Central memory CD8-positive, alpha-beta T cell (primary cell): Measurements from ENCODE around the gene ERBB4.

Experiments
- ATAC-seq: fragments of 150-1000 bp; cut with Tn5 transposase; replicated peaks from 2 replicates; pipeline ENCODE4 v1.10.0; 2022; ENCODE audit warnings: mild to moderate bottlenecking, moderate FRiP score, moderate number of reproducible peaks; ENCODE audit not compliant: poor library complexity, severe bottlenecking; ENCODE audit errors: extremely low read depth
- DNase-seq, 2 donors: peaks; one replicate each; pipeline ENCODE4 v3.0.0; 2021; ENCODE audit warnings: low spot score in 2 of 2
- H3K27ac Mint-ChIP-seq: one replicate; pipeline ENCODE4 v1.8.0; 2022; ENCODE audit warnings: low read depth, mild to moderate bottlenecking, moderate library complexity, mixed read lengths
- H3K27me3 Mint-ChIP-seq: one replicate; pipeline ENCODE4 v1.8.0; 2022; ENCODE audit warnings: mixed read lengths
- H3K36me3 Mint-ChIP-seq: one replicate; pipeline ENCODE4 v1.8.0; 2022; ENCODE audit warnings: mild to moderate bottlenecking, moderate library complexity, mixed read lengths; ENCODE audit not compliant: insufficient read depth
- H3K4me1 Mint-ChIP-seq: one replicate; pipeline ENCODE4 v1.8.0; 2022; ENCODE audit warnings: mixed read lengths
- H3K4me3 Mint-ChIP-seq: one replicate; pipeline ENCODE4 v1.8.0; 2022; ENCODE audit warnings: mild to moderate bottlenecking, moderate library complexity, mixed read lengths
- H3K9me3 Mint-ChIP-seq: one replicate; pipeline ENCODE4 v1.8.0; 2022; ENCODE audit warnings: mixed read lengths

Gene ERBB4

DNA sequence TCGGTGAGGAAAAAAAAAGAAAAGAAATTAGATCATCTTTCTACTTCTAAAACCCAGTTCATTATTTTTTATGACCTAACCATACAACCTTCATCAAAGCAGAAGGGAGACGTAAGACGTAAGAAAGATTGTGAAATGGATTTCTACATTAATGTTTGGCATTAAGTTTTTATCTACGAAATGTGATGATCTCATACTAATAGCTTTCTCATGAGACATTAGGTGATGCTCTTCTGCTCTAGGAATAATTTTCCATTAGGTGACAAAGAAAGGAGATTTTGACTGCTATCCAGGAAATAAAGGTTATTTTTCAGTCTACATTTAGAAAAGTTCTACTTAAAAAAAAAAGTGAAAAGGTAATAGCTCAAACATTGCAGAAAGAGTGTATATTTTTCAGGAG lies 748.6 kb downstream of the ERBB4 start:
- H3K4me1 Mint-ChIP-seq = no peaks in the 10 kb centered on the region
- DNase-seq (no peak), ATAC-seq (no peak)
- peaks cover 6% of the 10 kb centered on the region for H3K9me3 Mint-ChIP-seq
- no peak overlapping the region for H3K4me3 Mint-ChIP-seq
- no peaks in the 10 kb centered on the region for H3K27me3 Mint-ChIP-seq
- H3K36me3 Mint-ChIP-seq = no peaks in the 10 kb centered on the region
- no peak overlapping the region for H3K27ac Mint-ChIP-seq

DNA sequence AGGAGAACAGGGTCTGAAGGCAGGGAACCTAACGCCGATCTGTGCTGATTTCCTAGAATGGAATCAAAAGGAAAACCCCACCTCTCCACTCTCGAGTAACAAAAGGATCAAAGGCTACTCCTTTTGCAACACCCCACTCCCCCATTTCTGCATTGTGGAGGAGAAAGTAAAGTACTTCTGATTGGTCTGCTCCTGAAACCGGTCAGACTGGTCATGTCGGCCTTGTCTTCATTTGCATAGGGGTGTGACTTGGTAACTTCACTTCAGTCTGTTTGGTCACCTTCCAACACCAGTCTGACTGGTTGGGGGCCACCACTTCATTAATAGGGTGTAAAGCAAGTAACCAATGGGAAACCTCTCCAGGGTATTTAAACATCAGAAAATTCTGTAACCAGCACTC lies 771.9 kb downstream of the ERBB4 start:
- no peaks in the 10 kb centered on the region for H3K4me1 Mint-ChIP-seq
- no peak overlapping the region for H3K4me3 Mint-ChIP-seq
- DNase-seq = no peak
- H3K36me3 Mint-ChIP-seq = peaks cover 2% of the 10 kb centered on the region
- peaks cover 11% of the 10 kb centered on the region for H3K9me3 Mint-ChIP-seq
- H3K27ac Mint-ChIP-seq = no peak overlapping the region
- no peaks in the 10 kb centered on the region for H3K27me3 Mint-ChIP-seq
- no peak for ATAC-seq

DNA sequence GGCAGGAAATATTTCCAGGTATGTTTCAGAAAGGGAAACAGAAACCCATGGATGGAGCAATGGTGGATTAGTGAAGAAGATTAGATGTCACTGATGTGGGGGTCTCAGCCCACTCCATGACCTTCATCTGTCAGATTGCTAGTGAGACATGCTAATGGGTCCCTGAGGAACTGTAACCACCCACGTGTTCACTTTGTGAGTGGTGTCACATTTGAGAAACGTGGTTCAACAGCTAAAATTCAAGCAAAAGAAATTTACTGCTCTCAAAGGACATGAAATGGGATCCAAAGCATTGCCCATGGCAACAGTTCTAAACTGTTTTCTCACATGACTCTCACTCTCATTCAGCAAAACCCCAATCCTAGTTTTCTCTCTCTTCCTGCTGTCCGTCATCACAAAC lies 776.1 kb downstream of the ERBB4 start:
- peaks cover 2% of the 10 kb centered on the region for H3K36me3 Mint-ChIP-seq

DNA sequence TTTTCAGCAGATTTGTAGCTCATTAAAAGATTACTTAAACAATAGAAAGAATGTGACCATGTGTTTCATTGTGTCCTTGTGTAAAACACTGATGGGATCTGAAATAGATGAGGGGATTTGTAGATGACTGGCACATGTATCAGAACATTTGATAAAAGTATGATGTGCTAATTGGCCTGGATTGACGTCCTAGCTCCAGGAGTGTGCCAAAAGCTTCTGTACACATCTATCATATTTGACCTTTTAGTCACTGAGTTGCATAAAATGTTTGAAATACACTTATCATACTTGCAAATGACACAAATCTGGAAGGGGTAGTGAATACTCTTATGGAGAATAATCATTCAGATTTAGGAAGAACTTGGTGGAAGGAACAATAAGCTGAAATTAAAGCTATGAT lies 778.5 kb downstream of the ERBB4 start:
- no peak for ATAC-seq
- Mint-ChIP-seq H3K9me3 (peaks cover 19% of the 10 kb centered on the region), H3K4me1 (no peaks in the 10 kb centered on the region), H3K4me3 (no peak overlapping the region), H3K27ac (no peak overlapping the region), H3K27me3 (no peaks in the 10 kb centered on the region), H3K36me3 (no peaks in the 10 kb centered on the region)
- DNase-seq = no peak

More for the DNA sequence above, 776.1 kb downstream of the ERBB4 start:
- DNase-seq (no peak), ATAC-seq (no peak)
- no peak overlapping the region for H3K27ac Mint-ChIP-seq
- no peak overlapping the region for H3K4me3 Mint-ChIP-seq
- no peaks in the 10 kb centered on the region for H3K4me1 Mint-ChIP-seq
- no peaks in the 10 kb centered on the region for H3K27me3 Mint-ChIP-seq
- peaks cover 19% of the 10 kb centered on the region for H3K9me3 Mint-ChIP-seq

DNA sequence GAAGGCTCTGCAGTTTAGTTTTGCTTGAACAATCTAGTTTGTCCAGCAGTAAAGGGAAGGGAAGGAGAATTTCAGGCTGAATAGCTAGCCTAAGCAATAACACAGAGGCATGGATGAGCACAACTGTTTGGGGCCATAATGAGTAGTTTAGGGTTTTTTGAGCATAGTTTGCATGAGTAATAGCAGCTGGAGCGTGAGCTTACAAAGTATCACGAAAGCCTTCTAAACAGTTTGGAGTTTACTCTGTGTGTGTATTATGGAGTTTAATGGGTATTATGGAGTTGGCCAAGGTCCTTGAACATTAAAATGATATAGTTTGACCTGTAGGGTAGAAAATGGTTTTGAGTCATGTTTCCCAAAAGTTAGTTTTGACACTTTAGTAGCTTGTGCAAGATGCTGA lies 782.3 kb downstream of the ERBB4 start:
- Mint-ChIP-seq H3K9me3 (peaks cover 7% of the 10 kb centered on the region), H3K27me3 (no peaks in the 10 kb centered on the region), H3K4me1 (no peaks in the 10 kb centered on the region), H3K27ac (no peak overlapping the region), H3K4me3 (no peak overlapping the region), H3K36me3 (no peaks in the 10 kb centered on the region)
- DNase-seq = no peak
- no peak for ATAC-seq

DNA sequence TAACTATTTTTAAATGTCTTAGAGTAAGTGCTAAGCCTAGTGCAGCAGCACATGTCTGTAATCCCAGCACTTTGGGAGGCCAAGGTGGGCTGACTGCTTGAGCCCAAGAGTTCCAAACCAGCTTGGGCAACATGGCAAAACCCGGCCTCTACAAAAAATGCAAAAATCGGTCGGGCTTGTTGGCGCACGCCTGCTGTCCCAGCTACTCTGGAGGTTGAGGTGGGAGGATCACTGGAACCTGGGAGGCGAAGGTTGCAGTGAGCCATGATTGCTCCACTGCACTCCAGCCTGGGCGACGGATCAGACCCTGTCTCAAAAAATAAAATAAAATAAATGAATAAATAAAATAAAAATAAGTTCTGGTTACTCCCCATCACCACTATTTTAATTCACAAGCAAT lies 783.4 kb downstream of the ERBB4 start:
- H3K4me1 Mint-ChIP-seq = no peaks in the 10 kb centered on the region
- DNase-seq (no peak), ATAC-seq (no peak)
- no peak overlapping the region for H3K4me3 Mint-ChIP-seq
- H3K36me3 Mint-ChIP-seq = no peaks in the 10 kb centered on the region
- peaks cover 7% of the 10 kb centered on the region for H3K9me3 Mint-ChIP-seq
- H3K27ac Mint-ChIP-seq = no peak overlapping the region
- H3K27me3 Mint-ChIP-seq = no peaks in the 10 kb centered on the region

DNA sequence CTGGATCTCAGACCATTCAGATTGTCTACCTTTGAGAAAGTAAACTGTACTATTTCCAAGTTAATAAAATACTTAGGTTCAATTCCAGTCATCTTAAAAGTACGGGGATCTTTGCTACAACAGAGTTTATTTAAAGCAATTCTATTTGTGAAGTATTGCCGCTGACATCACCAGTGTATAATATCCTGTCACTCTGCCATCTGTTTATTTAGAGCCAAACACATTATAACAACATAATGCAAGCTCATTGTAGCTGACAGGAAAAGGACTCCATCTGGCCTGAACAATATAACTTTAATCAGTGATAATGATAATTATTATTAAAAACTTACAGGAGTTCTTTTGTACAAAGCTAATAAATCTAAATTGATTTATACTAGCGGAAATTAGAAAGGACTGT lies 786.8 kb downstream of the ERBB4 start:
- H3K4me3 Mint-ChIP-seq = no peak overlapping the region
- no peaks in the 10 kb centered on the region for H3K36me3 Mint-ChIP-seq
- H3K9me3 Mint-ChIP-seq = no peaks in the 10 kb centered on the region
- H3K4me1 Mint-ChIP-seq = no peaks in the 10 kb centered on the region
- ATAC-seq (no peak), DNase-seq (no peak)
- H3K27me3 Mint-ChIP-seq = no peaks in the 10 kb centered on the region
- H3K27ac Mint-ChIP-seq = no peak overlapping the region

DNA sequence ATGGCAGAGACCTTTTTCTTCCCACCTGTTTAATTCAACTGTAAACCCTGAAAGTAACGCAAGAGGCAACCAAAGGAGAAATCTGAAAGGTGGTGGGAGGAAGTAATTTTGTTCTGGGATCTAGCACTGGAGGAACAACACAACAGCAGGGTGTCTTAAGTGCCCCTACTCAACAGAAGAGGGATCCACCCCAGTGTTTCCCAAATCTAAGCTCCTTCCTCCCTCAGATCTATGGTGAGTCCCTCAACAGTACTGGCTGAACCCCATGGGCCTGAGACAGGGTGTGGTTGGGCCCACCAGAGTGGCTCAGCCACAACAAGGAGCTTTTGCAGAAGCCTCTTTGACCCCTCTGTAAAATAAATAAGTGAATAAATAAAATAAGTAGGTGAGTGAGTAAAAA lies 790.3 kb downstream of the ERBB4 start:
- H3K36me3 Mint-ChIP-seq = no peaks in the 10 kb centered on the region
- no peaks in the 10 kb centered on the region for H3K4me1 Mint-ChIP-seq
- H3K27ac Mint-ChIP-seq = no peak overlapping the region
- no peaks in the 10 kb centered on the region for H3K9me3 Mint-ChIP-seq
- no peaks in the 10 kb centered on the region for H3K27me3 Mint-ChIP-seq
- no peak for DNase-seq
- ATAC-seq = no peak
- no peak overlapping the region for H3K4me3 Mint-ChIP-seq

DNA sequence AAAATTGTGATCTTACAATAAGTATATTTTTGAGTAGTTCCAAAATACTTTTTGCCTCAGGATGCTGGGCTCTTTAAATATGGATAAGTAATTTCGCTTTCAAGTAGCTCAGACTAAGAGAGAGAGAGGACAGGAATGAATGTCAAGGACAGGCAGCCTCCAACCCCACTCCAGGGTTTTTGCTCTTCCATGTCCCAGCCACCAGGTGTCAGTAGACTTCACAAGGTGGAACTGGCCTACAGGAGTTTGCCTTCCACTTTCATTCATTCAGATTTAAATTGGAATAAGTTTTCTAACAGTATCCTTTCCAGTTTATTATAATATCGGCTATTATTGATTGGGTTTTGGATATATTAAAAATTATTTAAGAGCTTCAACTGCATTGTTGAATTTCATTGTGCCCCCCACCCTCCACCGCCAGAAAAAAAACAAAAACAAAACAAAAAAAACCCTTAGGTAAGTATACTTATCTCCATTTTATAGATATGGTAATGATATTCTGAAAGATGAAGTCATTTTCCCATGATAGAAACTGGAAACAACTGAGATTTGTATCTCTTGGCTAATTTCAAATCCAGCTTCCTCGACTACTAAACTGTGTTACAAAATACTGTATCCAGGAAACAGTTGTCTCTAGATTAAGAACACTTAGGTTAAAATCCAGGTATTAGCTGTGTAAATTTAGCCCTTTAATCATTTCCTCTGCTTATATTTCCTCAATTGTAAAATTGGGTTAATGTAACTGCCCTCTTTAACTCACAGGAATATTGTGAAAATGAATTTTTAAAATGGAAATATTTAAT lies 793.1 kb downstream of the ERBB4 start:
- Mint-ChIP-seq H3K27me3 (no peaks in the 10 kb centered on the region), H3K27ac (no peak overlapping the region), H3K36me3 (no peaks in the 10 kb centered on the region), H3K4me3 (no peak overlapping the region), H3K9me3 (no peaks in the 10 kb centered on the region), H3K4me1 (no peaks in the 10 kb centered on the region)
- DNase-seq (no peak), ATAC-seq (no peak)

DNA sequence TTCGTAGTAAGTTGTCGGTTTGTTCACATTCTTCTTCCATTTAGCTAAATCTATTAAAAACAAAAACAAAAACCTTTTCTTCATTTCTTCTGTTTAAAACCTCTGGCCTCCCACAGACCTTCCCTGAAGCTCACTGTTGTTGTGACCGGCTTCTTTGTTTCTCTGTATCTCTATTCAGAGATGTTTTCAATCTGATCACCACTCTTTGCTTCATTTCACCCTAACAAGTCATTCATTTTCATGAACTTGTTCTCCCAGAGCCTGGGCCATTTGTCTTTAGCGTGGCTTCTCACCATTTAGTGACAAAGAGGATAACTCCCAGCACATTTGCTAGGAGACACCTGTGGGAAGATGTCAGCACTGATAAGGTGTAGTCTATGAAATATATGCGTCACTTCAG lies 794.2 kb downstream of the ERBB4 start:
- H3K4me3 Mint-ChIP-seq = no peak overlapping the region
- H3K27me3 Mint-ChIP-seq = no peaks in the 10 kb centered on the region
- no peaks in the 10 kb centered on the region for H3K36me3 Mint-ChIP-seq
- no peaks in the 10 kb centered on the region for H3K9me3 Mint-ChIP-seq
- no peak overlapping the region for H3K27ac Mint-ChIP-seq
- no peaks in the 10 kb centered on the region for H3K4me1 Mint-ChIP-seq
- no peak for DNase-seq
- no peak for ATAC-seq

DNA sequence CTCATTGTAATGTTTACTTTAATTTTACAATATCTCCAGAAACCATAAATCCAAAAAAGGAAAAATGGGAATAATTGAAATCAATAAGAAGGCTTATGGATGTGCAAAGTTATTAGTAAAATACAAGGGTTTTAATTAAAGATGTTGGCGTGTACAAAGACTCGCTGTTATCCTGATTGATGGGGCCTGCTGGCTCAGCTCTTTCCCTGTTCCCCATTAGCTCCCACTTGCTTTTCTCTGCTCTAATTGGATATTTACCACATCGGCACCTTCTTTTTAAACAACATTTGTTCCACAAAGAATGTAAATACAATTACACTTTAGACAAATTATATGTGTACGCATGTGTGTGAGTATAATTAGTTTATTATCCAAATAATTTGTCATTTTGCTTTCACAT lies 796.6 kb downstream of the ERBB4 start:
- Mint-ChIP-seq H3K27me3 (no peaks in the 10 kb centered on the region), H3K36me3 (no peaks in the 10 kb centered on the region), H3K4me3 (no peak overlapping the region), H3K9me3 (no peaks in the 10 kb centered on the region), H3K4me1 (no peaks in the 10 kb centered on the region), H3K27ac (no peak overlapping the region)
- DNase-seq (no peak), ATAC-seq (no peak)

DNA sequence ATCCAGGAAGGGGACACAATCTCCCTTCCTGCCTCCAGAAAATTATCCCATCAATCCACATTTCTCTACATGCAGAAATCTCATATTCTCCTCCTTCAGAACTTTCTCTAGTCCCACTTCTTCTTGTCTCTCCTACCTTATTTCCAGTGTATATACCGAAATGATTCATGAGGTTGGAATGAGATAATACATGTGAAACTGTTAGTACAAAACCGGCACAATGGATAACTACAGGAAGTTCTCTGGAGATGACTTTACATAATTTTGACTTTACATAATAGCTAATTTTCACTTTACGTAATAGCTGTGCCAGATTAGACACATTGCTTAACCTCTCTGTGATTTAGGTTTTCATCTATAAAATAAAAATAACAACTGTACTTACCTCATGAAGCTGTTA lies 801.3 kb downstream of the ERBB4 start:
- H3K27me3 Mint-ChIP-seq = no peaks in the 10 kb centered on the region
- H3K4me1 Mint-ChIP-seq = no peaks in the 10 kb centered on the region
- DNase-seq = no peak

DNA sequence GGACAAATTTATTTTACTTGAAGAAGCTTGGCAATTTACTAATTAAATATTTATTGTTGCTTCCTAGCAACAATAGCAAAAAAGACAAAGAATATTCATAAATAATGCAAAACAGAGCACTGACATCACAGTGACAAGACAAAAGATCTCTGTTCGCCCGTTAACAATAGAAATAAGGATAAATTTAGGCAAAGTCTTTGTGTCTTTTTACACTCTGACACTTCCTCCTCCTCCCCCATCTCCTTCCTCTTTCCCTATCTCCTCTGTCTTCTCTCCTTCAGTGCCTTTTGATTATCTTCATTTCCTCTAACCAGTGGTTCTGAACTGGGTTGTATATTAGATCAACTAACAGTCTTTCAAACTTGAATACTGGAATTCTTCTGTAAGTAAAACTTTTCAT lies 808.4 kb downstream of the ERBB4 start:
- peaks cover 16% of the 10 kb centered on the region for H3K9me3 Mint-ChIP-seq
- DNase-seq = no peak
- H3K27me3 Mint-ChIP-seq = no peaks in the 10 kb centered on the region
- H3K27ac Mint-ChIP-seq = no peak overlapping the region
- H3K4me3 Mint-ChIP-seq = no peak overlapping the region
- peaks cover 3% of the 10 kb centered on the region for H3K36me3 Mint-ChIP-seq
- ATAC-seq = no peak
- H3K4me1 Mint-ChIP-seq = no peaks in the 10 kb centered on the region

More for the DNA sequence above, 801.3 kb downstream of the ERBB4 start:
- ATAC-seq = no peak
- Mint-ChIP-seq H3K9me3 (no peaks in the 10 kb centered on the region), H3K4me3 (no peak overlapping the region), H3K27ac (no peak overlapping the region), H3K36me3 (no peaks in the 10 kb centered on the region)
